DOHH2 (cell line): Measurements from ENCODE around the gene PDE4A.

Source experiments
- EZH2phosphoT487 ChIP-seq: fragments of 200-600 bp; sonication (generic); IDR thresholded peaks from 2 replicates; pipeline ENCODE4 v1.6.1; 2017; ENCODE audit warnings: borderline replicate concordance, mild to moderate bottlenecking, antibody characterized with exemption, low read length, moderate library complexity, mixed read lengths
- TF ChIP-seq, protein P1 (sequence below): fragments of 200-600 bp; sonication (generic); IDR thresholded peaks from one replicate; pipeline ENCODE4 v1.5.1; 2014; ENCODE audit warnings: antibody characterized with exemption, mild to moderate bottlenecking, low read depth, low read length; ENCODE audit not compliant: poor library complexity, severe bottlenecking

DNA sequence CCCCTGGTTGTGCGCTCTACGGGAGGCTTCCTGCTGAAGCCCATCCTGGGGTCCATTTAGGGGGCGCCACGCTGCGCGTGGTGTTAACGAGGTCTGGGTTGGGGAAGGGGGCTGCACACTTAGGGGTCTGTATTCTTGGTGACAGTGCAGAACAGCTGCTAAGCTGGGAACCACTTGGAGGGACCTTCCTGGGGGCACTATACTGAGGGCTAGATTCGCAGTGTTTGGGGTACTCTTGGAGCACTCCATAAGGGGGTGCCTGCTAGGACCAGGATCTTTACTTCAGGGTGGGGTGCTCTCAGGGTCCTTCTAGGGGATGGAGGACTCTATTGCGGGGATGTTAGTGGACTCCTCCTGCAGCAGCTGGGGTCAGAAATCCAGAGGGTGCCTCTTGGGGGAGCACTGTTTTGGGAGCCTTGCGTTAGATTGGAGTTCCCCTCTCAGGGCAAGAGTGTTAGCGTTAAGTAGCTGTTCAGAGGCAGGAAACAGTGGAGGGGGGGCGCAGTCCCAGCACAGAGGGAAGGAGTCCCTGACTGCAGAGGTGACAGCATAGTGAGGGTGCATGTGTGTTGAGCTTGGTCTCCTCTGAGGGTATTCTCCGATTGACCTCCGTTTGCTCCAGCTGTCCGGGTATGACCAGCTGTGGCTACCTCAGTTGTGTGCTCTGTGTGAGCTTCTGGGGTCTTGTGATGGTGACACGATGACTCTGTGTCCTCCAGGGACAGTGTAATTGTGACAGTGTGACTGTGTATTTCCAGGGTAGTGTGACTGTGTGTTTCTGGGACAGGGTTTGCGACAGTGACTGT lies 1.1 kb downstream of the PDE4A start:
- TF ChIP-seq, protein P1, sequence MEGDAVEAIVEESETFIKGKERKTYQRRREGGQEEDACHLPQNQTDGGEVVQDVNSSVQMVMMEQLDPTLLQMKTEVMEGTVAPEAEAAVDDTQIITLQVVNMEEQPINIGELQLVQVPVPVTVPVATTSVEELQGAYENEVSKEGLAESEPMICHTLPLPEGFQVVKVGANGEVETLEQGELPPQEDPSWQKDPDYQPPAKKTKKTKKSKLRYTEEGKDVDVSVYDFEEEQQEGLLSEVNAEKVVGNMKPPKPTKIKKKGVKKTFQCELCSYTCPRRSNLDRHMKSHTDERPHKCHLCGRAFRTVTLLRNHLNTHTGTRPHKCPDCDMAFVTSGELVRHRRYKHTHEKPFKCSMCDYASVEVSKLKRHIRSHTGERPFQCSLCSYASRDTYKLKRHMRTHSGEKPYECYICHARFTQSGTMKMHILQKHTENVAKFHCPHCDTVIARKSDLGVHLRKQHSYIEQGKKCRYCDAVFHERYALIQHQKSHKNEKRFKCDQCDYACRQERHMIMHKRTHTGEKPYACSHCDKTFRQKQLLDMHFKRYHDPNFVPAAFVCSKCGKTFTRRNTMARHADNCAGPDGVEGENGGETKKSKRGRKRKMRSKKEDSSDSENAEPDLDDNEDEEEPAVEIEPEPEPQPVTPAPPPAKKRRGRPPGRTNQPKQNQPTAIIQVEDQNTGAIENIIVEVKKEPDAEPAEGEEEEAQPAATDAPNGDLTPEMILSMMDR, result peak; percentile 46
- TF ChIP-seq EZH2phosphoT487, result no peak
